Dermis blood vessel endothelial cell (primary cell): ENCODE data around the gene KDM6B. TPM values are rescaled to one million over a fixed set of nuclear protein-coding genes. Genes with fewer than 3 reads are reported as not detected.

ENCODE experiments used
- DNase-seq: peaks from one replicate; pipeline ENCODE4 v3.0.0; 2010
- total RNA-seq: library from RNA; depleted of rRNA; stranded (reverse); fragments of >200 nt; gene quantifications from 2 replicates; pipeline ENCODE4 v1.2.3, GENCODE V29; 2014

KDM6B gene
- total RNA-seq, 1 donor from 2014 or later: 10.6 TPM

DNA sequence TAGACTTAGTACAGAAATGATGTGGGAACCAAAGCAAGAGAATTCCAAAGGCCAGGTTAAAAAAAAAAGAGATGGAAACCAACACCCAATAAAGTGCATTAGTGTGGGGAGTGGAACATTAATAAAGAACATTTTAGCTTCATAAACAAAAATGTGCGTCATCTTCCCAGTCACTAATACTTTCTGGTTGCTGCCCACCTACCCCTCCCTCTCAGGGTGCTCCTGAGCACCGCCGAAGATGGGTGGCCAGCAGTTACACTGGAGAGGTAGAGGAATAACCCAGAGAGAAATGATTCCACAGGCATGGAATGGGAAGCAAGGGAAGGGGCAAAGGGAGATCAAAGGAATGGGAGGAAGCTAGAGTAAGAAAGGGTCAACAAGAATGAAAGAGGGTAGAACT lies 48.6 kb downstream of the KDM6B start:
- DNase-seq: no peak

Other genes with a start within 250 kb of the KDM6B start
- 0.14 and 0.17 TPM in 2 replicates for gene SOX15, start 244.1 kb upstream of the KDM6B start, total RNA-seq
- 38.8 and 51.1 TPM in 2 replicates for gene FXR2, start 219.3 kb upstream of the KDM6B start, total RNA-seq
- gene SAT2, start 206.4 kb upstream of the KDM6B start, total RNA-seq: 20.8 and 31.5 TPM in 2 replicates
- gene SHBG, start 204.1 kb upstream of the KDM6B start, total RNA-seq: 0.51 TPM in 1 of 2 replicates, not detected in the other
- gene ATP1B2, start 183.3 kb upstream of the KDM6B start, total RNA-seq: not detected in 2 replicates
- gene TP53, start 146.7 kb upstream of the KDM6B start, total RNA-seq: 36.1 and 69.7 TPM in 2 replicates
- 7.1 and 11.2 TPM in 2 replicates for gene WRAP53, start 145.7 kb upstream of the KDM6B start, total RNA-seq
- gene EFNB3, start 129.0 kb upstream of the KDM6B start, total RNA-seq: 0.14 and 0.51 TPM in 2 replicates
- gene DNAH2, start 116.5 kb upstream of the KDM6B start, total RNA-seq: 0.42 TPM in 1 of 2 replicates, not detected in the other
- gene TMEM88, start 20.8 kb downstream of the KDM6B start, total RNA-seq: 50.9 and 111 TPM in 2 replicates
- gene NAA38, start 23.3 kb downstream of the KDM6B start, total RNA-seq: 63.2 and 129 TPM in 2 replicates
- 15.1 and 17.9 TPM in 2 replicates for gene CYB5D1, start 23.8 kb downstream of the KDM6B start, total RNA-seq
- 108 and 132 TPM in 2 replicates for gene CHD3, start 54.6 kb downstream of the KDM6B start, total RNA-seq
- 1.6 and 3.1 TPM in 2 replicates for gene RNF227, start 82.1 kb downstream of the KDM6B start, total RNA-seq
- gene KCNAB3, start 95.6 kb downstream of the KDM6B start, total RNA-seq: 0.05 and 0.68 TPM in 2 replicates
- 46.1 and 67.5 TPM in 2 replicates for gene TRAPPC1, start 97.7 kb downstream of the KDM6B start, total RNA-seq
- 17.4 and 21.8 TPM in 2 replicates for gene CNTROB, start 98.0 kb downstream of the KDM6B start, total RNA-seq
- not detected in 2 replicates for gene GUCY2D, start 168.4 kb downstream of the KDM6B start, total RNA-seq
- gene ALOX15B, start 204.8 kb downstream of the KDM6B start, total RNA-seq: not detected in 2 replicates